Sigmoid colon (tissue), 7 donors: ENCODE data around the gene NACC2. TPM values are rescaled to one million over a fixed set of nuclear protein-coding genes. Genes with fewer than 3 reads are reported as not detected.
A peak's percentile ranks its signal among the peaks of the same experiment; 100 is the strongest.

Experiments used
- DNase-seq: peaks from one replicate; pipeline ENCODE4 v3.0.0-alpha.2; 2019
- H3K27ac ChIP-seq, 4 donors: fragments of 200-600 bp; sonication (generic); one replicate each; pipeline ENCODE4 v1.5.1; 2016 to 2019; ENCODE audit warnings: mild to moderate bottlenecking in 1 of 4
- H3K27me3 ChIP-seq, 3 donors: fragments of 200-600 bp; sonication (generic); one replicate each; pipeline ENCODE4 v1.5.1; 2019; ENCODE audit warnings: mild to moderate bottlenecking in 1 of 3
- H3K36me3 ChIP-seq, 4 donors: fragments of 200-600 bp; sonication (generic); one replicate each; pipeline ENCODE4 v1.5.1; 2016 to 2019
- H3K4me1 ChIP-seq, 4 donors: fragments of 200-600 bp; sonication (generic); one replicate each; pipeline ENCODE4 v1.5.1; 2017 to 2019
- H3K4me3 ChIP-seq, 4 donors: fragments of 200-600 bp; sonication (generic); one replicate each; pipeline ENCODE4 v1.5.1; 2017 to 2019; ENCODE audit warnings: mild to moderate bottlenecking in 2 of 4, moderate library complexity in 1 of 4
- H3K9me3 ChIP-seq, 4 donors: fragments of 200-600 bp in 3 of 4; sonication (generic) in 3 of 4; one replicate each; pipeline versions ENCODE4 v1.5.1 to v1.6.1; 2013 to 2019
- EP300 ChIP-seq, 4 donors: sonication (generic); formaldehyde crosslinking; IDR thresholded peaks; one replicate each; pipeline ENCODE4 v1.6.1; 2017; ENCODE audit warnings: antibody characterized with exemption in 4 of 4
- POLR2A ChIP-seq, 2 donors: fragments of 450-650 bp; IDR thresholded peaks; one replicate each; pipeline ENCODE4 v1.6.1; 2016; ENCODE audit warnings: antibody characterized with exemption in 2 of 2, mild to moderate bottlenecking in 2 of 2, moderate library complexity in 2 of 2
- POLR2AphosphoS5 ChIP-seq, 4 donors: sonication (generic); formaldehyde crosslinking; IDR thresholded peaks; one replicate each; pipeline ENCODE4 v1.6.1; 2017; ENCODE audit warnings: antibody characterized with exemption in 4 of 4
- WGBS, 2 donors: extraction: QIAGEN DNeasy Blood & Tissue Kit; methylation state at CpG; one replicate each; pipeline ENCODE4 v1.1.7; 2013; 5-methylcytosine and 5-hydroxymethylcytosine counted together
- intact Hi-C: fragments of 100-400 bp; cut with DNase I; formaldehyde crosslinking; loops from one replicate; pipeline ENCODE4 v1.15.1; 2023
- polyA plus RNA-seq, 3 donors: library from polyadenylated mRNA; stranded (reverse); fragments of 200-250 nt; gene quantifications; one replicate each; pipeline ENCODE4 v1.2.3, GENCODE V29; 2013
- total RNA-seq, 4 donors: library from RNA; depleted of rRNA; stranded (reverse); fragments of >200 nt; gene quantifications; one replicate each; pipeline ENCODE4 v1.1.0, GENCODE V29; 2016
- TF ChIP-seq, protein P1 (sequence below), 4 experiments: fragments of 450-650 bp in 3 of 4; fragments of 200-600 bp in 1 of 4; IDR thresholded peaks; one replicate each; pipeline ENCODE4 v1.5.1; 2016 to 2019; ENCODE audit warnings: antibody characterized with exemption in 4 of 4, mild to moderate bottlenecking in 3 of 4, moderate library complexity in 2 of 4
- donor health status: healthy with polysubstance abuse.
- donor health status: Bipolar disorder and iron deficiency.
- donor health status: healthy.

The NACC2 gene
- total and polyA plus RNA-seq, 7 donors: 3.6 to 80.0 (median 41.6) TPM

DNA sequence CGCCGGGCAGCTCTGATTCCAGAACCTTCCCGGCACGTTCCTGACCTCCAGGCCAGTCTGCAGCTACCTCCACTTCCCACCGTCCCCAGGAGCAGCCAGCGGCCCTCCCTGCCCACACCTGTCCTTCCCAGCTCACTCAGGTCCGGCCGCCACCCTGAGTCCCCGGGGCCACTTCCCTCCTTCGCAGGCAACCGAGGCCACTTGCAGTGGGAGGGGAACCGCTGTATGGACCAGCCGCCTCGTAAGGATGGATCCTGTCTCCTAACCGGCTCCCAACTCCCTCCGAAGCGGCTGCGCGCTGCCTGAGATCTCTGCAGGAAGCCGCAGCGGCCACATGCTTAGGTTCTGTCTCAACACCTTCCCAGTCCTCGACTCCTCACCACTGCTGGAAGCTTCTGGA, 16.1 kb upstream of the NACC2 start:
- no peaks in the 10 kb centered on the region for H3K9me3 ChIP-seq
- no peak overlapping the region for H3K4me3 ChIP-seq
- H3K4me1 ChIP-seq: peaks cover 0 to 35% (median 32%) of the 10 kb centered on the region in 4 donors
- no peak for DNase-seq
- TF ChIP-seq EP300 (IDR thresholded peaks at IDR 0.05) (no peak), POLR2AphosphoS5 (IDR thresholded peaks at IDR 0.05) (no peak), POLR2A (IDR thresholded peaks at IDR 0.05) (no peak)
- TF ChIP-seq, protein P1, sequence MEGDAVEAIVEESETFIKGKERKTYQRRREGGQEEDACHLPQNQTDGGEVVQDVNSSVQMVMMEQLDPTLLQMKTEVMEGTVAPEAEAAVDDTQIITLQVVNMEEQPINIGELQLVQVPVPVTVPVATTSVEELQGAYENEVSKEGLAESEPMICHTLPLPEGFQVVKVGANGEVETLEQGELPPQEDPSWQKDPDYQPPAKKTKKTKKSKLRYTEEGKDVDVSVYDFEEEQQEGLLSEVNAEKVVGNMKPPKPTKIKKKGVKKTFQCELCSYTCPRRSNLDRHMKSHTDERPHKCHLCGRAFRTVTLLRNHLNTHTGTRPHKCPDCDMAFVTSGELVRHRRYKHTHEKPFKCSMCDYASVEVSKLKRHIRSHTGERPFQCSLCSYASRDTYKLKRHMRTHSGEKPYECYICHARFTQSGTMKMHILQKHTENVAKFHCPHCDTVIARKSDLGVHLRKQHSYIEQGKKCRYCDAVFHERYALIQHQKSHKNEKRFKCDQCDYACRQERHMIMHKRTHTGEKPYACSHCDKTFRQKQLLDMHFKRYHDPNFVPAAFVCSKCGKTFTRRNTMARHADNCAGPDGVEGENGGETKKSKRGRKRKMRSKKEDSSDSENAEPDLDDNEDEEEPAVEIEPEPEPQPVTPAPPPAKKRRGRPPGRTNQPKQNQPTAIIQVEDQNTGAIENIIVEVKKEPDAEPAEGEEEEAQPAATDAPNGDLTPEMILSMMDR (IDR thresholded peaks at IDR 0.05): no peak
- H3K27me3 ChIP-seq: no peaks in the 10 kb centered on the region
- intact Hi-C loops: loop anchor here (2.0 to 10.0 kb wide), 2 partner anchors 22 to 116 kb away; no protein-coding TSS in a partner anchor
- peak overlapping the region in 2 of 4 donors; percentile 85 to 91 for H3K27ac ChIP-seq
- WGBS, 2 donors: 89 to 90% methylated on average over 22 of the region's 22 CpGs
- H3K36me3 ChIP-seq: peaks cover 2 to 30% (median 10%) of the 10 kb centered on the region in 4 donors

DNA sequence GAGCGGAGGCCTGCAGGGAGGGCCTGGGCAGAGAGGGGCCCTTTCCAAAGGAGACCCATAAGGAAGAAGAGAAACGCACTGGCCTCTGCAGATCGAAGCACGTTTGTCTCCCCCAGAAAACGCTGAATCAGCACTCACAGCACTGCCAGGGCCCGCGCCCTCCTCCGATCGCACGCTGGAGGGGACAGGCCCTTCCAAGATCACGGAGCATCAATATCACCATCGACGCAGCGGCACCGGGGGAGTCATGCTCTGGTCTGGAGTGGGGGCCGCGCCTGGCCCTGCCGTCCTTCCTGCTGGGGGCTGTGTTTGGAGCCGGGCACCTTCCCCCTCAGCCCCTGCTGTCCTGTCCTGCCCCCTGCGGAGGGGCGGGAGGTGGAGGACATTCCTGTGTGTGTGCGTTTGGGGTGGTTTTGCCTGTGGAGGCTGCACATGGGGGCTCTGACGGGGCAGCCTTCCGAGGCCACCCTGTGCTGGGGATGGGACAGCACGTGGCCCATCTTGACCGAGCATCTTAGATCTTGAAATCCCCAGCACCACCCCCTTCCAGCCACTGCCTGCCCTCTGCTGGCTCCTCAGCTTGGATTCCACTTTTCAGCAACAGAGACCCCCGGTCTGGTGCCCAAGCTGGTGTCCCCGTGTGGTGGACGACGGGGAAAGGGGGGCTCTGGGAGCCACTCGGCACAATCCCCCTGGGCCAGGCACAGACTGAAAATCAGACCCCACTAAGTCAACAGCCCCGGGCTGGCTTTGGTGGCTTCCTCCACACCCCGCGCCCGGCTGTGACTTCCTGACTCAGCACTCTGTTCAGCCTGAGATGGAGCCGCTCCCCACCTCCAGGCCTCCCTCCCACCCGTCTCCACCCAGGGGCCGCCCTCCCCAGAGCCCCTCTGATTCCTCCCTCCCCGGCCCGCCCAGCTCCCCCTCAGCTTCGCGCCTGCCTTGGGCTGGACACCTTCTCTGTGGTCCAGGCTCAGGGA, 15.3 kb upstream of the NACC2 start:
- WGBS, 2 donors: 13 to 29% methylated on average over 42 of the region's 42 CpGs
- Histone ChIP-seq H3K27ac (peak overlapping the region; percentile 52 to 91 (median 86)), H3K36me3 (peaks cover 0 to 22% (median 3%) of the 10 kb centered on the region in 4 donors), H3K27me3 (no peaks in the 10 kb centered on the region), H3K4me1 (peaks cover 0 to 42% (median 34%) of the 10 kb centered on the region in 4 donors), H3K9me3 (no peaks in the 10 kb centered on the region), H3K4me3 (peak overlapping the region in 3 of 4 donors; percentile 37 to 47 (median 43))
- intact Hi-C loops: loop anchor here (2.0 to 10.0 kb wide), 2 partner anchors 22 to 116 kb away; no protein-coding TSS in a partner anchor
- TF ChIP-seq POLR2A (IDR thresholded peaks at IDR 0.05): no peak
- TF ChIP-seq, protein P1 (IDR thresholded peaks at IDR 0.05): peak in 2 of 4 experiments; percentile 17 to 25
- DNase-seq: no peak

DNA sequence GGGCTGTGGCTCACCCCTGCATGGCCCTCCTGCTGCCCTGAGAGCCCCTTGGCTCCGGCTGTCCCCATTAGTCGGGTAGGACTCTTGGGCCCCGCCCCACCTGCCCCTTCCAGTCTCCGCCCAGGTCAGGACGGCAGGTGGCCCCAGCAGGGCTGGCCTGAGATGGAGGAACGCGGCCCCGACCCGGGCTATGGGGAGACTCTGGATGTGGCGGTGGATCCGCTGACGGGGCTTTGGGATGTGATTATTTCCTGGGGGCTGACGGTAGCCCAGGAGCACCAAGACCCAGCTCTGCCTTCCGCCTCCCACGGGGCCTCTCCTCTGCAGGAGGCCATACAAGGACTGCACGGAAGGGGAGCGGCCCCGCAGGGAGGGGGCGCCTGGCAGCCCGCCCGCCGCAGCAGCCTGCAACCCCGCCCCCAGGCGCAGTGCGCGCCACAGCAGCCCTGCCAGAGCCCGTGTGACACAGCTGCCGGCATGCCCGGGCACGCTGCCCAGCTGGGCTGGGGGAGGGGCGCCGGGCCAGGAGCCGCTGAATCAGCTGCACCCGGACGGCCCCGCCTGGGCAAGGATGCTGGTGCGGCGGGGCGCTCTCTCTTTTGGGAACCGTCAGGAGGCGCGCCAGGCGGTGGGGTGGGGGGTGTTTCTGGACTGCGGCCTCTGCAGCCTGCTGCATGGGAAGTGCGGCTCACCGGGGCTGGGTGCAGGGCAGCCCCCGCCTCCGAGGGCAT, 14.4 kb upstream of the NACC2 start:
- Histone ChIP-seq H3K4me1 (peaks cover 0 to 50% (median 43%) of the 10 kb centered on the region in 4 donors), H3K9me3 (no peaks in the 10 kb centered on the region), H3K27ac (peak overlapping the region; percentile 85 to 91 (median 86)), H3K36me3 (peaks cover 0 to 14% (median under 1%) of the 10 kb centered on the region in 4 donors), H3K4me3 (peak overlapping the region; percentile 1 to 47 (median 40)), H3K27me3 (no peaks in the 10 kb centered on the region)
- 1% methylated on average over 48 of the region's 48 CpGs for WGBS, 2 donors
- intact Hi-C loops: loop anchor here (2.0 to 10.0 kb wide), 2 partner anchors 21 to 115 kb away; no protein-coding TSS in a partner anchor
- TF ChIP-seq POLR2A (IDR thresholded peaks at IDR 0.05) (no peak), EP300 (IDR thresholded peaks at IDR 0.05) (peak in 2 of 4 donors; percentile 64 to 80), POLR2AphosphoS5 (IDR thresholded peaks at IDR 0.05) (peak; percentile 61 to 86 (median 83))
- TF ChIP-seq, protein P1 (IDR thresholded peaks at IDR 0.05): peak in 1 of 4 experiments; percentile 6
- peak; percentile 97 for DNase-seq

DNA sequence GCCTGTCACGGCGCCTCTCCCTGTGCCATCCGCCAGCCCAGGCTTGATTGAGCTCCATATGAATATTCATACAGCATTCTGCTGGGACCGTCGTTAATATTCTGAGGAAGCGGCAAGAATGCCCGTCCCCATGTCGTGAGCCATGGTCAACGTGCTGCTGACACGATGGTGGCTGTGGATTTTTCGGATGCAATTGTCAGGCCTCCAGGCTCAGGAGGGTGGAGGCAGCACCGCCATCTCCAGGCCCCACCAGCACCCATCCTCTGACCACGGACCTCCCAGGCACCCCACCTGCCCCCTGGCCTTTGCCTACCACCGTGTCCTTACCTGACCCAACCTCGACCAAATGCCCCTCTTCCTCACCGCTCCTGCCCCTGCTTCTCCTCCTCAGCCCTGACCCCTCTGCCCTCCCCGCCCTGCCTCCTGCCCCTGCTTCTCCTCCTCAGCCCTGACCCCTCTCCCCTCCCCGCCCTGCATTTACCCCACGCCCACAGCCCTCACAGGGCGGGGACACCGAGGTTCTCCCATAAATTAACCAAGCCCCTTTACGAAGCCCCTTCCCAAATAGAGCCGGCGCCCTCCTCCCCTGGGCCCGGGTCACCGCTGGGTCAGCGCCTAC, 13.7 kb upstream of the NACC2 start:
- Histone ChIP-seq H3K27ac (peak overlapping the region; percentile 85 to 91 (median 86)), H3K4me3 (peak overlapping the region in 3 of 4 donors; percentile 37 to 47 (median 43)), H3K9me3 (no peaks in the 10 kb centered on the region), H3K27me3 (no peaks in the 10 kb centered on the region), H3K4me1 (peaks cover 0 to 58% (median 48%) of the 10 kb centered on the region in 4 donors), H3K36me3 (peaks cover 0 to 6% (median 0%) of the 10 kb centered on the region in 4 donors)
- TF ChIP-seq POLR2A (IDR thresholded peaks at IDR 0.05) (no peak), EP300 (IDR thresholded peaks at IDR 0.05) (no peak), POLR2AphosphoS5 (IDR thresholded peaks at IDR 0.05) (no peak)
- TF ChIP-seq, protein P1 (IDR thresholded peaks at IDR 0.05): no peak
- intact Hi-C loops: no loop called here
- WGBS, 2 donors: 28 to 73% methylated on average over 27 of the region's 27 CpGs
- DNase-seq: no peak
